Activated CD4-positive, alpha-beta memory T cell treated with anti-CD3 and anti-CD28 coated beads for 36 hours (primary cell): ENCODE results near the gene FBXW10. TPM values are rescaled to one million over a fixed set of nuclear protein-coding genes. Genes with fewer than 3 reads are reported as not detected.
A peak's percentile ranks its signal among the peaks of the same experiment; 100 is the strongest.
"Not testable (repeated sequence)": the region's sequence is repeated elsewhere in the genome, so short reads cannot be mapped to it uniquely, and the experiment has no call there.

Source experiments
- CTCF ChIA-PET: fragments of 350-600 bp; sonication (Branson Sonifier 250); formaldehyde crosslinking; loops from one replicate; lab custom pipeline; 2021; ENCODE audit warnings: antibody characterized with exemption, inconsistent platforms; lab: Charles Lee
- POLR2A ChIA-PET: fragments of 350-600 bp; sonication (Branson Sonifier 250); formaldehyde crosslinking; loops from one replicate; lab custom pipeline; 2021; ENCODE audit warnings: antibody characterized with exemption; lab: Charles Lee
- DNase-seq: peaks from one replicate; pipeline ENCODE4 v3.0.0-alpha.2; 2020
- H3K27ac Mint-ChIP-seq: one replicate; pipeline ENCODE4 v1.8.0; 2021; ENCODE audit warnings: mixed read lengths
- H3K27me3 Mint-ChIP-seq: one replicate; pipeline ENCODE4 v1.8.0; 2021; ENCODE audit warnings: mixed read lengths
- H3K36me3 Mint-ChIP-seq: one replicate; pipeline ENCODE4 v1.8.0; 2021; ENCODE audit warnings: mixed read lengths
- H3K4me1 Mint-ChIP-seq: one replicate; pipeline ENCODE4 v1.8.0; 2021; ENCODE audit warnings: low read depth, mixed read lengths
- H3K4me3 Mint-ChIP-seq: one replicate; pipeline ENCODE4 v1.8.0; 2021; ENCODE audit warnings: mild to moderate bottlenecking, mixed read lengths
- H3K9me3 Mint-ChIP-seq: one replicate; pipeline ENCODE4 v1.8.0; 2021; ENCODE audit warnings: mixed read lengths
- intact Hi-C: fragments of 100-400 bp; cut with micrococcal nuclease; formaldehyde crosslinking; loops from one replicate; pipeline ENCODE4 v1.15.1; 2023
- total RNA-seq, 2 experiments: library from RNA; stranded (reverse); gene quantifications; one replicate each; pipeline ENCODE4 v1.2.3, GENCODE V29; 2021

The FBXW10 gene
- total RNA-seq, 2 experiments from 2014 or later = not detected

- CTCF ChIA-PET, POLR2A ChIA-PET, intact Hi-C loops, DNase-seq, H3K27me3 Mint-ChIP-seq, H3K4me3 Mint-ChIP-seq, H3K27ac Mint-ChIP-seq, H3K4me1 Mint-ChIP-seq, H3K9me3 Mint-ChIP-seq: not testable (repeated sequence)
- H3K36me3 Mint-ChIP-seq = peaks cover 16% of the 10 kb centered on the region
Measured at GRCh38 chr17:18803458-18804245, 59.8 kb downstream of the FBXW10 start.

- H3K9me3 Mint-ChIP-seq, H3K27me3 Mint-ChIP-seq, DNase-seq, H3K36me3 Mint-ChIP-seq, H3K4me3 Mint-ChIP-seq, H3K4me1 Mint-ChIP-seq, POLR2A ChIA-PET, H3K27ac Mint-ChIP-seq: not testable (repeated sequence)
- CTCF ChIA-PET = interaction anchor here (1.7 kb wide), 1 partner anchor 145 kb away, joined by 7 read pairs; no protein-coding TSS in a partner anchor
- intact Hi-C loops = loop anchor here (10.0 kb wide), 1 partner anchor 109 kb away; no protein-coding TSS in a partner anchor
Measured at GRCh38 chr17:18815924-18816323, 72.1 kb downstream of the FBXW10 start.

- H3K36me3 Mint-ChIP-seq, H3K27me3 Mint-ChIP-seq, POLR2A ChIA-PET, H3K4me3 Mint-ChIP-seq, H3K27ac Mint-ChIP-seq, H3K4me1 Mint-ChIP-seq, H3K9me3 Mint-ChIP-seq: not testable (repeated sequence)
- intact Hi-C loops = loop anchor here (10.0 kb wide), 1 partner anchor 108 kb away; no protein-coding TSS in a partner anchor
- DNase-seq = peak; percentile 19
- CTCF ChIA-PET = interaction anchor here (1.7 kb wide), 1 partner anchor 145 kb away, joined by 7 read pairs; no protein-coding TSS in a partner anchor
Measured at GRCh38 chr17:18816489-18817371, 72.9 kb downstream of the FBXW10 start.

- CTCF ChIA-PET = interaction anchor here (1.0 kb wide), 1 partner anchor 140 kb away, joined by 3 read pairs; no protein-coding TSS in a partner anchor
- H3K9me3 Mint-ChIP-seq, POLR2A ChIA-PET, intact Hi-C loops, H3K36me3 Mint-ChIP-seq, H3K4me3 Mint-ChIP-seq, H3K27ac Mint-ChIP-seq, H3K27me3 Mint-ChIP-seq, DNase-seq, H3K4me1 Mint-ChIP-seq: not testable (repeated sequence)
Measured at GRCh38 chr17:18821430-18821829, 77.6 kb downstream of the FBXW10 start.

GRCh38 chr17:18827613-18828012 is 83.8 kb downstream of the FBXW10 start:
- H3K27ac Mint-ChIP-seq, H3K36me3 Mint-ChIP-seq, H3K4me3 Mint-ChIP-seq, POLR2A ChIA-PET, CTCF ChIA-PET, intact Hi-C loops, H3K27me3 Mint-ChIP-seq, H3K4me1 Mint-ChIP-seq, DNase-seq, H3K9me3 Mint-ChIP-seq: not testable (repeated sequence)

Other genes with a start within 250 kb of the FBXW10 start
- not detected for gene TBC1D28, start 99.7 kb upstream of the FBXW10 start, total RNA-seq
- 1 to 10 TPM; 2.0 to 2.5 TPM for gene FOXO3B, start 61.7 kb upstream of the FBXW10 start, total RNA-seq
- gene TVP23B, start 37.1 kb downstream of the FBXW10 start, total RNA-seq = 10 to 100 TPM; 30.6 to 34.1 TPM
- 10 to 100 TPM; 41.9 to 42.5 TPM for gene PRPSAP2, start 114.1 kb downstream of the FBXW10 start, total RNA-seq
- not detected for gene SLC5A10, start 208.1 kb downstream of the FBXW10 start, total RNA-seq